Measurements from ENCODE around the gene DTYMK. TPM values are rescaled to one million over a fixed set of nuclear protein-coding genes. Genes with fewer than 3 reads are reported as not detected.
A peak's percentile ranks its signal among the peaks of the same experiment; 100 is the strongest.
"Not testable (repeated sequence)": the region's sequence is repeated elsewhere in the genome, so short reads cannot be mapped to it uniquely, and the experiment has no call there.

Gene DTYMK
- total RNA-seq, 2 donors from 2014 or later, result 13.4 to 23.7 TPM

DNA sequence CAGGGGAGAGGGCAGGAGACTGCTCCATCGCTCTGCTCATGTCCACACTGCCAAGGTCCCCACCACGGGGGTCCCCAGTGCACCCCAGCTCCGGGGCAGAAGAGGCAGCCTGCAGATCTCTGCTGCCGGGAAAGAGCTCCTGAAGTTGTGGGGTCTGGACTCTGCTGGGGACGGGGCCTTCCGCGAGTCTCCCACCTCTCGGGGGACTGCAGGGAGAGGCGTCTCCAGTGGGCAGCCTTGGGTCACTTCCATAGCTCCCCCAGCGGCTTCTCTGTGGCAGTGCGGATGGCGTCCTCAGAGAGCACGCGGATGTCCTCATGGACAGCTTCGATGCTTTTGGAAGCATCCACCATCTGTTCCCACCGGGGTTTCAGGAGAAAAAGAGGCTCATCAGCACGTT lies 10.7 kb downstream of the DTYMK start:
- intact Hi-C loops (cut with DNase I, micrococcal nuclease), result no loop called here
- no peak for ATAC-seq
- no peak for DNase-seq

DNA sequence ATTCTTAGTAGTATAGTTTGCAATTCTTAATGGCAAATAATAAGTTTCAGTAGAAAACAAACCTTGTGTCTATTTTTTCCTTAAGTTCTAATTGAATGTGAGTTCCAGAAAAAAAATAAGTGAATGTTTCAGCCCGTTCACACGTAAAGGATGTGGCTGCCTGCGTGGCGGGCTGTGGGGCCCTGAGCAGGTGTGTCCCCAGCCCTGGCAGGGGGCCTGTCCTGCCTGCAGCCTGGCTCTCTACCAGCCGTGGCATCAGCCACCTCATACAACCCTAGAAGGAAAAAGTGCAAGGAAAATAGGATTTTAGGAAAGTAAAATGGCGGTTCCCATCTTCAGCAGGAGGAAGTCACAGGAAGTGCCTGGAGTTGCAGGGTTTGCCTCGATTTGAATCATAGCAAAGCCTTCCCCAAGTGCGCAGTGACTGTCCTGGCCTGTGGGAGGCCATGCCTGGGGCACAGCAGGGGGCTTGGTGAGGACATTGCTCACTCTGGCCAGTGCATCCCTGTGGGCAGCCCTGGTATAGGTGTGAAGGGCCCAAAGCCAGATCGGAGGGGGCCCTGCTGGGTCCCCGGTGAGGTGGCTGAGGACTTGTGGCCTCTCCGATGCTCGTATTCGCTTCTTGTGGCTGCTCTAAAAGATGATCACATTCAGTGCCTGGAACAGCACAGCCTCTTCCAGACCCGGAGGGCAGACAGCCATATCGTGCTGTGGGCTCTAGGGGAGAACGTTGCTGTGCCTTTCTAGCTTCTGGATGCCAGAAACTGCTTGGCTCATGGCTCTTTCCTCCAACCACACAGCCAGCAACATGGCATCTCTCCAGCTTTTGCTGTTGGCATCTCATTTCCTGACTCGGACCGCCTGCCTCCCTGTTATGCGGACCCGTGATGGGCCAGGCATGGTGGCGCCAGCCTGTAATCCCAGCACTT lies 12.6 kb downstream of the DTYMK start:
- ATAC-seq (no peak), DNase-seq (no peak)
- intact Hi-C loops (cut with DNase I, micrococcal nuclease), result no loop called here

DNA sequence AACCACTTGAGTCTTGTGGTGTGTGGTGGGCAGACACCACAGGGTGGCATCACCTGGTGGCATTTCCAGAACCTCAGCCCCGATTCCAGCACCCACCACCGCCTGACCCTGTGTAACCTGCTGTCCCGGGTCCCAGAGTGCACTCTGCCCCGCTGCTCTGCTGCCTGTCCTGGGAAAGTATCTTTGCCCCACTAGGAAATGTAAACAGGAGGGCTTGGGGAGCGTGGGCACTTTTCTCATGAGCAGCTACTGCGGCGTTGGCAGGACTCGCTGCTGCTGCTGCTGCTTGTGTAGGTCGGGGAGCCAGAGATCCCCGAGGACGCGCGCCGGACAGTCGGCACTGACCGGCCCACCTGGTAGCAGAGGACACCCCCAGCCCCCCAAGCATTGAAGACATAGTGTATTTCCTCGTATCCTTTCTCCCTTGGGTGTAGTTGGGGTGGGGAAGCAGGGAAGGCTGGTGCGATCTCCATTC lies 13.4 kb downstream of the DTYMK start:
- no peak for DNase-seq
- no peak for ATAC-seq
- intact Hi-C loops (cut with DNase I, micrococcal nuclease), result no loop called here

DNA sequence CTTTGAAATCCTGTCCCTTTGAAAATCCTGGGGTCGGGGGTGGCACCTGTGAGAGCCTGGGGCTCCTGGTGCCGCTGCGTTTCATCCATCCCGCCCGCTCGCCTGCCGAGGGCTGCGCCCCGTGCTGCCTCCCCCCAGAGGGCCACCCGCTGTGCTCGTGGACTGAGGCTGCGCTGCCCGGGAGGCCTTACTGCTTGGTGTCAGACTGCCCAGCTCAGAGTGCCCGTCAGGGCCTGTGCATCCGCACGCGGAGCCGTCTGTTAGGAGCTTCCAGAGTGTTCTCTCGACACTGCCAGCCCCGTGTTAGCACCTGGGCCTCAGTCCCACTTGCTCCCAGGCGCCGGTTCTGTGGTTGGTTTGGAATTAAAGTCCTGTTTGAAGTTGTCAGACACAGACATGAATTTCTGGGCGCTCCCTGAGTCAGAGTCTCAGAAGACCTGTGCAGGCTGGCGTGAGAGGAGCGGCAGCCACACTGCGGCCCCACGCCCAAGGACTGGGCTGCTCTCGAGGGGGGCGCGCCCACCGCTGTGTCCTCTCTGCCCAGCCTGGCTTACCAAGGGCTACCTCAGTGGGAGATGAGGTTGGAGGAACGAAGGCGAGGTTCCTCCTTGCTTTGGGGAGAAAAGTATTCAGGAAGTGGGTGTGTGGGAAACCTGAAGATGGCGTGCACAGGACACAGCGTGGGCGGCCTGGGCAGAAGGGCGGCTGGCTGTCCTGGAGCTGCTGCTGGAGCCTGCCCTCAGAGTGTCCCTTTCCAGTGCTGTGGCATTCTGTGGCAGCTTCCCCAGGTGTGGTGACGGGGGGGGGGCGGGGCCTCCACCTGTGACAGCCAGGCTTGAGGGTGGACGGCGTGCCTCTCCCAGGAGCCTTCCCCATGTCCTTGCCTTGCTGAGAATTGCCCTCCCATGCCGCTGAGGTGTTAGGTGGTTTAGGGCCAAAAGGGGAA lies 14.1 kb downstream of the DTYMK start:
- no peak for ATAC-seq
- intact Hi-C loops (cut with DNase I, micrococcal nuclease), result no loop called here
- no peak for DNase-seq

DNA sequence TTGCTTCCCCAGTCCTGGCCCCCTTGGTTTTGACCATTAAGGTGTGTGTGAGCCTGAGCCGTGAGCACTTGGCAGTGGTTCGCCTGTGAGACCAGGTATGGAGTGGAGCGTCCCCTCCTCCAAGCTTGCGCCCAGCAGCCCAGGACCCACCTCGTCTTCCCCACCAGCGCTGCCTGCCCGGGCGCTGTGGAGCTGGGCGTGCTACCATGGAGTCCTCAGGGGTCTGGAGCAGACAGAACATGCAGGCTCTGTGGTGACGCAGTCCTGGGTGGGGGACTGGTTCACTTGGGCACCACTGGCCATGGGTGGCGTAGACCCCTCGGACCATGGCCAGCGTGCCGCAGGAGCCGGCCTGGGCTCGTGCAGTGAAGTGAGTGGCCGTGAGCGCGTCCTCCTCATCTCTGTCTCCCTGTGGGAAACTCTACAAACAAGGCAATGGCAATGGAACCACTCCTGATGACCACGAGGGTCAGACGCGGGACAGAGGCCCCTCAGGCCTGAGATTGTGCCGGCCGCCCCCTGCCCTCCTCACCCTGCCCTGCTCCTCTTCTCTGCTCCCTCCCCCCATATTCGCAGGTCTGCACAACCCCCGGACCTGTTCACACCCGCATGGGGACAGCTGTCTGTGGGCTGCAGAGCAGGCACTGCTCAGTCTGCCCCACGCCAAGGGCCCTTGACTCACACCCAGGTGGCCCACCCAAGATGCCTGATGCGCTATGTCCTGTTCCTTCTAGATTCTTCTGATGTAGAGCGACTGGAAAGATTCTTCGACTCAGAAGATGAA lies 15.0 kb downstream of the DTYMK start:
- DNase-seq (no peak), ATAC-seq (no peak)
- intact Hi-C loops (cut with DNase I, micrococcal nuclease), result no loop called here

DNA sequence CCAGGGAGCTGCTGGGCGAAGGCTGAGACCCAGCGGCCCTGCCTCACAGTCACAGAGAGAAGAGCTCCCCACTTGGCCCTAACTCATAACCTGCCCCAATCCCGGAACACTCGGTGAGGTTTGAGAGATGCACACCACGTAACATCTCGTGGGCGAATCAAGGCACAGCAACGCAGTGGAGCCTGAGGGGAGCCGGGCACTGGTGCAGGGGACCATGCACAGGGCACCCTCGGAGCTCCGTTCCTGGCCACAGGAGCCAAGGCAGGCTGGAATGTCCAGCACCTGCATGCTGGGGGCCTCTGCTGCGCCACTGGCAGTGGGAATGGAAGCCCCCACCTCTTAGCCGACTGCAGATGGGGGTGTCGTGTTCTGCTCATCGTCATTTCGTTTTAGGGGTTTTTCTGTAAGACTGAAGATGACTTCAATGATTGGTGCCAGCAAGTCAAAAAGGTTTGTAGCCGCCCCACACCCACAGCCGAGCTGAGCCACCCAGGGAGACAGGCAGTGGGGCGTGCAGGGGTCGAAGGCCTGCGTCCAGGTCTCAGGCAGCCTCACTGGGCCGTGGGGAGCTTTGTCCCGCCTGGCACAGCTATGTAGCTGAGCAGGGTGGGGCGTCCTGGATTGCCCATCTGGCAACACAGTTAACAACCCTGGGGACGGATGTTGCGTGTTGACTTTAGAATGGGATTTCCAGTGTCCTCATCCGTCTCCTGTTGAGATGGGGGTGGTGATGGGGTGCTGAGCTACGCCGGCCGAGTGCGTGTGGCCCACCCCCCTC lies 16.1 kb downstream of the DTYMK start:
- ATAC-seq (peak; percentile 64), DNase-seq (peak in 1 of 2 donors; percentile 27)
- intact Hi-C loops (cut with DNase I, micrococcal nuclease), result no loop called here

DNA sequence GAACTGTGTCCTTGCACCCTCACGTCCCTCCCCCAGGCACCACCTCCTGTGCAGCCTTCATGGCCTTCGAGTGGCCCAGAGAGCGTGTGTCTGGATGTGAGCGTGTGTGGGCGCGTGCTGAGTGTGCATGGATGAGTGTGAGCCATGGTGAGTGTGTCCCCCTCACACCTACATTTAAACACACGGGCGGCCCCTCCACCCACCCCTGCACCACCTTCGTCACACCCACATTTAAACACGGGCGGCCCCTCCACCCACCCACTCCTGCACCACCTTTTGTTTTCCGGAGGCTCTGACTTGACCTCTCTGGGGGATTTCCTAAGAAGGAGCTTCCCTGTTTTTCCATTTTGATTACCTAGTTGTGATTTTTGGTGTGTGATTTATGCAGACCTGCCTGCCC lies 17.8 kb downstream of the DTYMK start:
- DNase-seq, result no peak
- intact Hi-C loops (cut with DNase I, micrococcal nuclease), result no loop called here
- no peak for ATAC-seq

DNA sequence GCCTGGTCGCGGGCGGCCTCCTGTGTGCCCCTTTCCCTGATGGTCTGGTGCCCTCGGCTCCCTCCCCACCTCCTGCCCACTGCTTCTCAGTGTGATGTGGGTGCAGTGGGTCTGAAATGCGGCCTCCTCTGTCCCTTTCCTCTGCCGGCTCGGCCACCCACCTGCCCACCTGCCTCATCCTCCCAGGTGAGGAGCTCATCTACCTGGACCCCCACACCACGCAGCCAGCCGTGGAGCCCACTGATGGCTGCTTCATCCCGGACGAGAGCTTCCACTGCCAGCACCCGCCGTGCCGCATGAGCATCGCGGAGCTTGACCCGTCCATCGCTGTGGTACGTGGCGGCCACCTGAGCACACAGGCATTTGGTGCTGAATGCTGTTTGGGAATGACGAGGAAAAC lies 18.3 kb downstream of the DTYMK start:
- intact Hi-C loops (cut with DNase I, micrococcal nuclease), result no loop called here
- ATAC-seq, result no peak

DNA sequence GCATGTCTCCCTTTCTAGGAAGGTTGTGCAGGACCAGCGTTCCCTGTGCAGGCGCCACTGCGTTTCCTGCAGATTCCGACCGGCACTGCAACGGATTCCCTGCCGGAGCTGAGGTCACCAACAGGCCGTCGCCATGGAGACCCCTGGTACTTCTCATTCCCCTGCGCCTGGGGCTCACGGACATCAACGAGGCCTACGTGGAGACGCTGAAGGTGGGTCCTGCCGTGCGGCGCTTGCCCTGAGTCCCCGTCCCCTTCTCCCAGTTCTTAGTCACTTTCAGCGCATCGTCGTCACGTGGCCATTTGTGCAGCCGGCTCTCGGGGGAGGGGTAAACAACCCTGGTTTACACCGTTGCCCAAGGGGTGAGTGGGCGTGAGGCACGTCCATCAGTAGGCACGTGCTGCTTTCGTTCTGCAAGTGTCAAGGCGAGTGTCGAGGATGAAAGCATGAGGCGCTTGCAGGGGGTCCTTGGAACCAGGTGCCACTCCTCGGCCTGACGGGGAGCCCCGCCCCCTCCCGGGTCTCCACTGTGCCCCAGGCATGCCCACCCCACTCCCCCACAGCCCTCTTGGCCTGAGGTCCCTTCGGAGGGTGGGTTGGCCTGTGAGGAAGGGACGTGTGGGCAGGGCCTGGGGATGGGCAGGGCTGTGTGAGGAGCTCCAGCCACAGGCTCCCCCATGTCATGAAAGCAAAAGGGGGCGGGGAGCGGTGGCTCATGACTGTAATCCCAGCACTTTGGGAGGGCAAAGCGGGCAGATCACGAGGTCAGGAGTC lies 19.8 kb downstream of the DTYMK start:
- ATAC-seq, result no peak
- DNase-seq, result no peak

More for the DNA sequence above, 18.3 kb downstream of the DTYMK start:
- DNase-seq, result no peak

DNA sequence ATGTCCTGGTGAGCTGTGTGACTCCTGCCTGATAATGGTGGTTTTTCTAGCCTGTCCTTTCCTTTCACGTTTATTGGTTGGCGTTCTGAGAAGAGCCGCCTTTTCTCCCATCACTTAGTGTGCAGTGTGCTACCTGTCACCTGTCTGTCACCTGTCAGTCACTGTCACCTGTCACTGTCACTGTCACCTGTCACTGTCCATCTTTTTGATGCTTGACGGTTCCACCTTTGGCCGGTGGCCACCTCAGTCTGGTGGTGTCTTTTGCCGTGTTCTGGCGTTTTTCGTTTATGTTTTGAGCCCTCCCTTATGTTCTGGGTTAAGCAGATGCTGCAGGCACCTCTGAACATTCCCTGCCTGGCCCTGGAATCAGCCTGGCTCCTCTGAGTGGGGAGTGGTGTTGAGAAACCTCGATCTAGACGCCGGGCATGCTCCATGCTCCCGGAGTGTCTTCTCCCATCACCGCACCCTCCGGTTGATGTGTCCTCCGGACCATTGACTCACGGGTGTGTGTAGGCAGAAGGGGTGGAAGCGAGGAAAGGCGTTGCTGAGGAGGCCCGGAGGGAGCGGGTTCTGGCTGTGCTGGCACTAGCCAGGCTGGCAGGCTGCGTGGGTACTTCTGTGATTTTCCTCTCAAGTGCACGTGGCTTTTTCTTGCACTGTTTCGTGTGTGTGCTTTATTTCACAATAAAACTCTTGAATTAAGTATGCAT lies 20.7 kb downstream of the DTYMK start:
- intact Hi-C loops (cut with DNase I, micrococcal nuclease), result no loop called here
- ATAC-seq, result no peak
- no peak for DNase-seq

More for the DNA sequence above, 19.8 kb downstream of the DTYMK start:
- intact Hi-C loops (cut with DNase I, micrococcal nuclease), result no loop called here

DNA sequence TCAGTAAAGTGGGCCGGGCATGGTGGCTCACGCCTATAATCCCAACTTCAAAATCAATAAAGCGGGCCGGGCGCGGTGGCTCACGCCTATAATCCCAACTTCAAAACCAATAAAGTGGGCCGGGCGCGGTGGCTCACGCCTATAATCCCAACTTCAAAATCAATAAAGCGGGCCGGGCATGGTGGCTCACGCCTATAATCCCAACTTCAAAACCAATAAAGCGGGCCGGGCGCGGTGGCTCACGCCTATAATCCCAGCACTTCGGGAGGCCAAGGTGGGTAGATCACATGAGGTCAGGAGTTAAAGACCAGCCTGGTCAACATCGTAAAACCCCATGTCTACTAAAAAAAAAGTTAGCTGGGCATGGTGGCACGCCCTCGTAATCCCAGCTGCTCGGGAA lies 23.9 kb downstream of the DTYMK start:
- peak in 1 of 2 donors; percentile 41 for DNase-seq
- peak; percentile 58 for ATAC-seq
- intact Hi-C loops (cut with DNase I, micrococcal nuclease), result not testable (repeated sequence)

DNA sequence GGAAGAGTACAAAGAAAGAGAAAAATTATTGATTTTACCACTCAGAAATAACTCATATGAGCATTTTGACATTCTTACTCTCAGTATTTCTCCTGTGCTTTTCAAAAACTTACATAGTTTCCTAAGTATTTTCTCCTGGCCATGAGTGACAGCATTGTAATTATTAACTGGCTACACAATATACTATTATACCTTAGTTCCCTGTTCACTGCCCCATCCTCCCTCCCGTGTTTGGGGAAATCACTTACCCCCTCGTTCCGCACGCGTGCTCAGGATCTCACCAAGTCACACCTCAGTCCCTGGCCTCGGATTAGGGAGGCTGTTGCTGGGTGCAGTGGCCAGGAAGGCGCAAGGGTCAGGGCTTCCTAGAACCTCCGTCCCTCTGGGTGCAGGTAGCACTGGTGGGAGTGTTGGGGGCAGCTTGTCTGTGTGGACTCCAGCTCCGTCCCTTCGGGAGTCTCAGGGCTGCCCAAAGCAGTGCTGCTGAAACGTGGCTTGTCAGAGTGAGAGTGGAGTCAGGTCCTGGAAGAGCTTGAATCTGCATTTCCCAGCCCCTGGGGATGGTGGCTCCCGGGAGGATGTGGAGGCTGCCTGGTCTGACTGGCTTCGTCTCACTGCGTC lies 25.9 kb downstream of the DTYMK start:
- no peak for ATAC-seq
- DNase-seq, result no peak
- intact Hi-C loops (cut with DNase I, micrococcal nuclease), result no loop called here

DNA sequence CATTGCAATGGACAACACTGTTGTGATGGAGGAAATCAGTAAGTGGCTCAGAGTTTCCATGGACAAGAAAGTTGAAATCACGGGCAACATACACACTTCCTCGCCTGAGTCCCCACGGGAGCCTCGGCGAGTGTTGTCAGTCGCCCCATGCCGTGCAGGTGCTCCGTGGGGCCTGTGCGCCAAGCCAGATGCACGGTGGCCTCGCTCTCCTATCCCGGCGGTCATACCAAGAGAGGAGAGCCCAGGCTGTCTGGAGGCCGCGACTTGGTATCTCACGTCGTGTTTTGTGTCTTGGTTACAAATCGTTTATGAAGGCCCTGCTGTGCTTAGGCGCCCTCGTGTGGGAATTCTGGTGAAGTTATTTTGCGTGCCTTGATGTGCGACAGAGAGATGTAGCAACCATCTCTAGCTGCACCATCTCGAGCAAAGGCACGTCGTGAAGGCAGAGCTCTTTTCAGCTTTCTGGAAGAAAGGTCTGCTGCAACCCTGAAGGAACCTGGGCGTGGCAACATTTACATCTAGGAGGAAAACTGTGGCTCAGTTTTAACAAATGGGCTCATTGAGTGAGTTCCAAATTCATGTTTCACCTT lies 27.4 kb downstream of the DTYMK start:
- intact Hi-C loops (cut with DNase I, micrococcal nuclease), result no loop called here
- peak; percentile 63 for ATAC-seq

DNA sequence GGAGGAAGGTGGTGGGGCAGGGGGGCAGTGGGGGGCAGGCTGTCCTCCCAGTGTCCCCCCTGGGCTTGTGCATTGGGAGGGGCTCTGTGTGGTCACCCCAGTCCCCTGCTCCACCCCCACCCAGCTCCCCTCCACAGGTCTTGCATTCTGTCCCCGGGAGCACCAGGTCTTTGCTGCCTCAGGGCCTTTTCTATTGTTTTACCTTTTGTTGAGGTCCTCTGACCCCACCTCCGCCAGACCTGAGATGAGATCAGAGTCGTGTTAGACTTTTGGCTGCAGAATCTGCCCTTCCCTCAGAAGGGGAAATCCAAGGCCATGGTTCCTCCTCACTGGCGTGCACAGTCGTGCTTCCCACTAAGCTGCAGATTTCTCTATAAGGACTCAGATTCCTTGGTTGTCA lies 28.3 kb downstream of the DTYMK start:
- no peak for DNase-seq
- ATAC-seq, result no peak
- intact Hi-C loops (cut with DNase I, micrococcal nuclease), result no loop called here

More for the DNA sequence above, 27.4 kb downstream of the DTYMK start:
- peak; percentile 54 to 67 for DNase-seq

DNA sequence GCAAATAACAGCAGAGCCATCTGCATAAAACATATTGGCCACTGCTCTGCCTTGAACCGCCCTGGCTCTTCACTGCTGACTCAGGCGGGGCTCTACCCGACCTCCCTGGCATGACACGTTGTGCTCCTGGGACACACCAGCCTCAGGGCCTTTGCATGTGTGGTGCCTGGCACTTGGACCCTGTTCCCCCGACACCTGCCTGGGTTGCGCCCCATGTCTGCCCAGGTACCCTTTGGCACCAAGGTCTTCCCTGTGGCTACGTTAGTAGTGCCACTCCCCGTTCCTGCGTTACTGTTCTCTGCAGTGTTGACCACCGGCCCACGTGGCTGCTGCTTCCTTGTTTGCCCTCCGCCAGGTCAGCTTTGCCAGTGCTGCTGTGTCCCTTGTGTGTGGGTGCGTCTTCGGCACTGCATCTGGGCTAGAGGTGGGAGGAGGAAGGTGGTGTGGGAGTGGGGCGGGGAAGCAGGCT lies 28.8 kb downstream of the DTYMK start:
- ATAC-seq (no peak), DNase-seq (no peak)
- intact Hi-C loops (cut with DNase I, micrococcal nuclease), result no loop called here

Measured in left colon (tissue), 2 donors.